ENCODE results near the gene DNAH14.

DNA sequence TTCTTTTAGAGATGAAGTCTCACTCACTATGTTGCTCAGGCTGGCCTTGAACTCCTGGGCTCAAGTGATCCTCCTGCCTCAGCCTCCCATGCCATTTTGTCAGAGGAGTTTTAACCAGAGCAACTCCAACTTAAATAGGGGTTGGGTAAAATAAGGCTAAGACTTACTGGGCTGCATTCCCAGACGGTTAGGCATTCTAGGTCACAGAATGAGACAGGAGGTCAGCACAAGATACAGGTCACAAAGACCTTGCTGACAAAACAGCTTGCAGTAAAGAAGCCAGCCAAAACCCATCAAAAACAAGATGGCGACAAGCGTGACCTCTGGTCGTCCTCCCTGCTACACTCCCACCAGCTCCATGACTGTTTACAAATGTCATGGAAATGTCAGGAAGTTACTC lies 5.7 kb upstream of the DNAH14 start:
- TF ChIP-seq EP300 (IDR thresholded peaks at IDR 0.05) = no peak
- TF ChIP-seq, protein P1, sequence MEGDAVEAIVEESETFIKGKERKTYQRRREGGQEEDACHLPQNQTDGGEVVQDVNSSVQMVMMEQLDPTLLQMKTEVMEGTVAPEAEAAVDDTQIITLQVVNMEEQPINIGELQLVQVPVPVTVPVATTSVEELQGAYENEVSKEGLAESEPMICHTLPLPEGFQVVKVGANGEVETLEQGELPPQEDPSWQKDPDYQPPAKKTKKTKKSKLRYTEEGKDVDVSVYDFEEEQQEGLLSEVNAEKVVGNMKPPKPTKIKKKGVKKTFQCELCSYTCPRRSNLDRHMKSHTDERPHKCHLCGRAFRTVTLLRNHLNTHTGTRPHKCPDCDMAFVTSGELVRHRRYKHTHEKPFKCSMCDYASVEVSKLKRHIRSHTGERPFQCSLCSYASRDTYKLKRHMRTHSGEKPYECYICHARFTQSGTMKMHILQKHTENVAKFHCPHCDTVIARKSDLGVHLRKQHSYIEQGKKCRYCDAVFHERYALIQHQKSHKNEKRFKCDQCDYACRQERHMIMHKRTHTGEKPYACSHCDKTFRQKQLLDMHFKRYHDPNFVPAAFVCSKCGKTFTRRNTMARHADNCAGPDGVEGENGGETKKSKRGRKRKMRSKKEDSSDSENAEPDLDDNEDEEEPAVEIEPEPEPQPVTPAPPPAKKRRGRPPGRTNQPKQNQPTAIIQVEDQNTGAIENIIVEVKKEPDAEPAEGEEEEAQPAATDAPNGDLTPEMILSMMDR (IDR thresholded peaks at IDR 0.05) = no peak
